Duodenal mucosa (tissue), 2 donors: Measurements from ENCODE around the gene ACTG1.

Experiments used
- H3K27ac ChIP-seq: one replicate; pipeline ENCODE4 v1.7.0; 2013; ENCODE audit warnings: low read depth, low read length
- H3K27me3 ChIP-seq, 2 donors: one replicate each; pipeline ENCODE4 v1.7.0; 2013; ENCODE audit warnings: low read length in 2 of 2, control low read depth in 1 of 2; ENCODE audit not compliant: insufficient read depth in 2 of 2, control insufficient read depth in 1 of 2
- H3K36me3 ChIP-seq, 2 donors: one replicate each; pipeline ENCODE4 v1.7.0; 2013; ENCODE audit warnings: low read length in 2 of 2, control low read depth in 1 of 2; ENCODE audit not compliant: insufficient read depth in 2 of 2, control insufficient read depth in 1 of 2
- H3K4me1 ChIP-seq, 2 donors: one replicate each; pipeline ENCODE4 v1.7.0; 2013; ENCODE audit warnings: low read length in 2 of 2, control low read depth in 1 of 2; ENCODE audit not compliant: insufficient read depth in 2 of 2, control insufficient read depth in 1 of 2
- H3K4me3 ChIP-seq, 2 donors: one replicate each; pipeline ENCODE4 v1.7.0; 2013; ENCODE audit warnings: low read length in 2 of 2, low read depth in 1 of 2
- H3K9ac ChIP-seq, 2 donors: one replicate each; pipeline ENCODE4 v1.7.0; 2013; ENCODE audit warnings: low read length in 2 of 2, low read depth in 1 of 2
- H3K9me3 ChIP-seq, 2 donors: one replicate each; pipeline ENCODE4 v1.7.0; 2013; ENCODE audit warnings: low read length in 2 of 2, control low read depth in 1 of 2; ENCODE audit not compliant: control insufficient read depth in 1 of 2

ACTG1 gene

GRCh38 chr17:81544281-81544974 lies 31.8 kb upstream of the ACTG1 start:
- Histone ChIP-seq H3K9ac (no peak overlapping the region), H3K36me3 (peaks cover 24 to 85% of the 10 kb centered on the region in 2 donors), H3K9me3 (no peaks in the 10 kb centered on the region), H3K27me3 (no peaks in the 10 kb centered on the region), H3K4me1 (no peaks in the 10 kb centered on the region), H3K4me3 (no peak overlapping the region), H3K27ac (no peak overlapping the region)

- Histone ChIP-seq H3K4me1 (no peaks in the 10 kb centered on the region), H3K36me3 (peaks cover 24 to 80% of the 10 kb centered on the region in 2 donors), H3K9ac (no peak overlapping the region)
Observed at GRCh38 chr17:81543756-81544155, 31.2 kb upstream of the ACTG1 start.

GRCh38 chr17:81543339-81543675 lies 30.7 kb upstream of the ACTG1 start:
- H3K4me1 ChIP-seq = no peaks in the 10 kb centered on the region
- H3K9me3 ChIP-seq = no peaks in the 10 kb centered on the region
- H3K36me3 ChIP-seq = peaks cover 24 to 79% of the 10 kb centered on the region in 2 donors
- H3K4me3 ChIP-seq = no peak overlapping the region
- H3K27ac ChIP-seq = no peak overlapping the region
- H3K9ac ChIP-seq = no peak overlapping the region
- H3K27me3 ChIP-seq = no peaks in the 10 kb centered on the region

More at GRCh38 chr17:81543756-81544155, 31.2 kb upstream of the ACTG1 start:
- Histone ChIP-seq H3K4me3 (no peak overlapping the region), H3K27me3 (no peaks in the 10 kb centered on the region), H3K9me3 (no peaks in the 10 kb centered on the region), H3K27ac (no peak overlapping the region)

- Histone ChIP-seq H3K4me1 (peaks cover 0 to 2% of the 10 kb centered on the region in 2 donors), H3K36me3 (peaks cover 24 to 73% of the 10 kb centered on the region in 2 donors), H3K27me3 (peaks cover 0 to 4% of the 10 kb centered on the region in 2 donors), H3K9ac (no peak overlapping the region), H3K27ac (no peak overlapping the region), H3K4me3 (no peak overlapping the region), H3K9me3 (no peaks in the 10 kb centered on the region)
Observed at GRCh38 chr17:81542431-81543338, 30.1 kb upstream of the ACTG1 start.

GRCh38 chr17:81541123-81541522 lies 28.5 kb upstream of the ACTG1 start:
- Histone ChIP-seq H3K27me3 (peaks cover 2 to 16% of the 10 kb centered on the region in 2 donors), H3K9ac (no peak overlapping the region), H3K9me3 (no peaks in the 10 kb centered on the region), H3K4me3 (no peak overlapping the region), H3K36me3 (peaks cover 23 to 57% of the 10 kb centered on the region in 2 donors), H3K4me1 (peaks cover 4 to 7% of the 10 kb centered on the region in 2 donors), H3K27ac (no peak overlapping the region)

GRCh38 chr17:81540676-81541027 lies 28.1 kb upstream of the ACTG1 start:
- peaks cover 4 to 7% of the 10 kb centered on the region in 2 donors for H3K4me1 ChIP-seq
- peaks cover 19 to 53% of the 10 kb centered on the region in 2 donors for H3K36me3 ChIP-seq
- no peak overlapping the region for H3K27ac ChIP-seq
- H3K27me3 ChIP-seq = peaks cover 6 to 20% of the 10 kb centered on the region in 2 donors
- H3K9me3 ChIP-seq = no peaks in the 10 kb centered on the region
- no peak overlapping the region for H3K4me3 ChIP-seq
- H3K9ac ChIP-seq = no peak overlapping the region

- H3K4me1 ChIP-seq = peaks cover 4 to 7% of the 10 kb centered on the region in 2 donors
- H3K27ac ChIP-seq = no peak overlapping the region
- no peak overlapping the region for H3K4me3 ChIP-seq
- H3K9me3 ChIP-seq = no peaks in the 10 kb centered on the region
- no peak overlapping the region for H3K9ac ChIP-seq
- peaks cover 6 to 20% of the 10 kb centered on the region in 2 donors for H3K27me3 ChIP-seq
- peaks cover 15 to 47% of the 10 kb centered on the region in 2 donors for H3K36me3 ChIP-seq
Observed at GRCh38 chr17:81539961-81540675, 27.5 kb upstream of the ACTG1 start.

- Histone ChIP-seq H3K9me3 (no peaks in the 10 kb centered on the region), H3K4me3 (no peak overlapping the region), H3K4me1 (peaks cover 4 to 7% of the 10 kb centered on the region in 2 donors), H3K36me3 (peaks cover 15 to 43% of the 10 kb centered on the region in 2 donors), H3K9ac (no peak overlapping the region), H3K27ac (no peak overlapping the region), H3K27me3 (peaks cover 6 to 25% of the 10 kb centered on the region in 2 donors)
Observed at GRCh38 chr17:81539571-81539900, 26.9 kb upstream of the ACTG1 start.

- H3K9me3 ChIP-seq = no peaks in the 10 kb centered on the region
- no peak overlapping the region for H3K9ac ChIP-seq
- H3K4me3 ChIP-seq = no peak overlapping the region
- H3K27me3 ChIP-seq = peaks cover 6 to 26% of the 10 kb centered on the region in 2 donors
- H3K4me1 ChIP-seq = peaks cover 4 to 7% of the 10 kb centered on the region in 2 donors
- H3K27ac ChIP-seq = no peak overlapping the region
- peaks cover 9 to 37% of the 10 kb centered on the region in 2 donors for H3K36me3 ChIP-seq
Observed at GRCh38 chr17:81538651-81539570, 26.3 kb upstream of the ACTG1 start.
